ENCODE data around the gene TNS4. TPM values are rescaled to one million over a fixed set of nuclear protein-coding genes. Genes with fewer than 3 reads are reported as not detected.
A peak's percentile ranks its signal among the peaks of the same experiment; 100 is the strongest.

Gene TNS4
- total and polyA plus RNA-seq, 12 donors, result 0.01 to 0.62 TPM; not detected in 10

- 76 to 81% methylated on average over 7 of the region's 7 CpGs for WGBS, 2 donors
- H3K27me3 ChIP-seq, result no peaks in the 10 kb centered on the region
- H3K27ac ChIP-seq, result no peak overlapping the region
- ATAC-seq (no peak), DNase-seq (no peak)
- H3K4me3 ChIP-seq, result no peak overlapping the region
- no peaks in the 10 kb centered on the region for H3K9me3 ChIP-seq
- intact Hi-C loops (cut with DNase I), result no loop called here
- H3K4me1 ChIP-seq, result peaks cover 0 to 21% (median 0%) of the 10 kb centered on the region in 9 donors
- no peaks in the 10 kb centered on the region for H3K36me3 ChIP-seq
- no peak for TF ChIP-seq CTCF (IDR thresholded peaks at IDR 0.05)
These were observed 9.9 kb downstream of the TNS4 start for GRCh38 chr17:40491486-40491885.

- Histone ChIP-seq H3K27me3 (no peaks in the 10 kb centered on the region), H3K27ac (peak overlapping the region in 1 of 10 donors; percentile 45), H3K9me3 (no peaks in the 10 kb centered on the region), H3K36me3 (no peaks in the 10 kb centered on the region), H3K4me3 (no peak overlapping the region), H3K4me1 (peaks cover 0 to 25% (median 0%) of the 10 kb centered on the region in 9 donors)
- TF ChIP-seq CTCF (IDR thresholded peaks at IDR 0.05), result no peak
- WGBS, 2 donors, result 87 to 95% methylated on average over 2 of the region's 2 CpGs
- intact Hi-C loops (cut with DNase I), result no loop called here
- ATAC-seq, result no peak
- no peak for DNase-seq
These were observed 10.4 kb downstream of the TNS4 start for GRCh38 chr17:40490982-40491381.

- TF ChIP-seq CTCF (IDR thresholded peaks at IDR 0.05), result no peak
- Histone ChIP-seq H3K4me3 (no peak overlapping the region), H3K27me3 (no peaks in the 10 kb centered on the region), H3K27ac (peak overlapping the region in 2 of 10 donors; percentile 7 to 45), H3K4me1 (peaks cover 0 to 31% (median 0%) of the 10 kb centered on the region in 9 donors), H3K36me3 (no peaks in the 10 kb centered on the region), H3K9me3 (no peaks in the 10 kb centered on the region)
- WGBS, 2 donors, result 58 to 60% methylated on average over 5 of the region's 5 CpGs
- intact Hi-C loops (cut with DNase I), result no loop called here
- DNase-seq (peak; percentile 38 to 40), ATAC-seq (peak in 7 of 8 donors; percentile 36 to 63 (median 48))
These were observed 11.1 kb downstream of the TNS4 start for GRCh38 chr17:40490289-40490853.

GRCh38 chr17:40487371-40488020, 13.9 kb downstream of the TNS4 start:
- ATAC-seq (no peak), DNase-seq (no peak)
- H3K27ac ChIP-seq, result peak overlapping the region in 1 of 10 donors; percentile 82
- WGBS, 2 donors, result 88 to 92% methylated on average over 7 of the region's 7 CpGs
- no peak overlapping the region for H3K4me3 ChIP-seq
- no peaks in the 10 kb centered on the region for H3K27me3 ChIP-seq
- no peaks in the 10 kb centered on the region for H3K36me3 ChIP-seq
- peaks cover 0 to 33% (median 0%) of the 10 kb centered on the region in 9 donors for H3K4me1 ChIP-seq
- intact Hi-C loops (cut with DNase I), result loop anchor here in 1 of 10 donors (5.0 kb wide), 1 partner anchor 35 kb away; no protein-coding TSS in a partner anchor
- no peak for TF ChIP-seq CTCF (IDR thresholded peaks at IDR 0.05)
- no peaks in the 10 kb centered on the region for H3K9me3 ChIP-seq
